Embryonic facial prominence (tissue), 1 donor: Measurements from ENCODE around the gene C2orf80.
"Not testable (repeated sequence)": the region's sequence is repeated elsewhere in the genome, so short reads cannot be mapped to it uniquely, and the experiment has no call there.

Source experiments
- DNase-seq: peaks from one replicate; pipeline ENCODE4 v3.0.0-alpha.2; 2016; ENCODE audit errors: extremely low spot score

The C2orf80 gene

GRCh38 chr2:208189810-208190503 is at the start of gene C2orf80:
Gene C2orf80, minus strand, starts transcription at chr2:208190030. Its CDS starts 3,044 bp downstream, at chr2:208186986.
- no peak for DNase-seq

- DNase-seq: no peak
Observed at GRCh38 chr2:208235860-208236259, 46.0 kb upstream of the C2orf80 start.

GRCh38 chr2:208234786-208235185 is 45.0 kb upstream of the C2orf80 start:
- no peak for DNase-seq

GRCh38 chr2:208228476-208228875 is 38.6 kb upstream of the C2orf80 start:
- DNase-seq: no peak

- no peak for DNase-seq
Observed at GRCh38 chr2:208227581-208228232, 37.9 kb upstream of the C2orf80 start.

GRCh38 chr2:208224802-208225201 is 35.0 kb upstream of the C2orf80 start:
- no peak for DNase-seq

- DNase-seq: no peak
Observed at GRCh38 chr2:208222351-208222750, 32.5 kb upstream of the C2orf80 start.

- not testable (repeated sequence) for DNase-seq
Observed at GRCh38 chr2:208221873-208222272, 32.0 kb upstream of the C2orf80 start.

DNA sequence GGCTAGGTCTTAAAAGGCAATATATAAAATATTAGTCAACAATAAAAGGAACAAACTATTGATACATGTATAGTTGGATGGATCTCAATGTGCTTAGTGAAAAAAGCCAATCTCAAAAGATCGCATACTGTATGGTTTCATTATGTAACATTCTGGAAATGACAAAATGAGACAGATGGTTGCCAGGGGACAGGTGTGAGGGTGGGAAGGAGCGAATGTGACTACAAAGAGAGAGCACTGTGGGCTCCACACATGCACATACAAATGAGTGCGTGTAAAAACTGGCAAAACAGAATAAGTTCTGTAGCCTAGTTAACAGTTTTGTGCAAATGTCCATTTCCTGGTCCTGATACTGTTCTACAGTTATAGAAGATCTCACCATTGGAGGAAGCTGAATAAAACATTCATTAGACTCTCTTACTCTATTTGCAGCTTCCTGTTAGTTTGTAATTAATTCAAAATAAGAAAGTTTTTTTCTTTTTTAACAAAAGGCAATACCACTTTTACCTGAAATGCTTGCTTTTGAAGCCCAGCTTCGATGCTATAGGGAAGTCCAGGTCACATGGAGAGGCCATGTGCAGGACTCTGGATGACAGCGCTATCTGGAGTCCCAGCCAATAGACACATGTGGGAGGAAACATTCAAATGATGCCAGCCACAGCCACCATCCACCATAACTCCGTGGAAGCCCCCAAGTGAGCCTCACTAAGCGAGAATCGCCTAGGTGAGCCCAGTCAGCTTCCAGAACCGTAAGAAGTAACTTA is 21.0 kb upstream of the C2orf80 start:
- DNase-seq: no peak

DNA sequence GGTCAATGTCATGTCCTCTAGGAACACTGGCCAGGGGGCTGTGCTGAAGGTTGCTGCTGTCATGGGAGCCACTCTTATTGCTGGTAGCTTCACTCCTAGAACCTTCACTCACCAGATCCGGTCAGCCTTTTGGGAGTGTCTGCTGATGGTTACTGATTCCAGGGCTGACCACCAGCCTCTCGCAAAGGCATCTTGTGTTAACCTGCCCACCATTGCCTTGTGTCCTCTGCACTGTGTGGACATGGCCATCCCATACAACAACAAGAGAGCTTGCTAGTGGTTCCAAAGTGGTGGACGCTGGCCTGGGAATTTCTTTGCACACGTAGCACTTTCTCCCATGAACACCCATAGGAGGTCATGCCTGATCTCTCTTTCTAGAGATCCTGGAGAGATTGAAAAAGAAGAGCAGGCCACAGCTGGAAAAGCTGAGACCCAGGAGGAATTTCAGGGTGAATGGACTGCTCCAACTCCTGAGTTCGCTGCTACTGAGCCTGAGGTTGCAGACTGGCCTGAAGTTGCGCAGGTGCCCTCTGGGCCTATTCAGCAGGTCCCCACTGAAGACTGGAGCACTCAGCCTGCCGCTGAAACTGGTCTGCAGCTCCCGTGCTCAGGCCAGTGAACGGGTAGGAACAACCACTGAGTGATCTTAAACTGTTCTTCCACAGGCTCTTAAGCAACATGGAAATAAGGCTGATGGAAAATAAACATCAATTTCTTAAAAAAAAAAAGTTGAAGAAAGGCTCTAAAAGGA is 18.7 kb upstream of the C2orf80 start:
- DNase-seq: no peak

- no peak for DNase-seq
Observed at GRCh38 chr2:208207769-208208168, 17.9 kb upstream of the C2orf80 start.

- DNase-seq: no peak
Observed at GRCh38 chr2:208204166-208204565, 14.3 kb upstream of the C2orf80 start.

- DNase-seq: no peak
Observed at GRCh38 chr2:208195531-208195930, 5.7 kb upstream of the C2orf80 start.

GRCh38 chr2:208192611-208193236 is 2.9 kb upstream of the C2orf80 start:
- no peak for DNase-seq

- peak; percentile 26 for DNase-seq
Observed at GRCh38 chr2:208189069-208189809, 591 bp downstream of the C2orf80 start.

- no peak for DNase-seq
Observed at GRCh38 chr2:208186893-208187292, 2.9 kb downstream of the C2orf80 start.

- DNase-seq: no peak
Observed at GRCh38 chr2:208186465-208186864, 3.4 kb downstream of the C2orf80 start.

GRCh38 chr2:208183972-208184705 is 5.7 kb downstream of the C2orf80 start:
- no peak for DNase-seq

- DNase-seq: no peak
Observed at GRCh38 chr2:208183526-208183925, 6.3 kb downstream of the C2orf80 start.

DNA sequence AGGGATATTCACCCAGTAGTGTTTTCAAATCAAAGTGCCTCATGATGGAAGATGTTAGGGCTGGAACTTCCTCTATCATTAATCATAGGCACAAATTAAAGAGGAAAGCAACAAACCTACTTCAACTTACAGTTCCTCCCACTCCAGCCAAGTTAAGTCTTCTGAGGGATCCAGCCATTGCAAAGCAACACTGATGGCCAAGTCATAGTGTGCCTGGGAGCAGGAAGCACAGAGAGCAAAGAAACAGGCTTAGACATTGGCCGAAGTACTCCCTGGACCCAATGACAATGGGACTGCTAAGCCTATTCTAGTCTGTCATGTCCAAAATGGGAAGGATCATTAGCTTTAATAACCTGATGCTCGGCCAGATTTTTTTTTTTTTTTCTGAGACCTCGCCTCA is 7.0 kb downstream of the C2orf80 start:
- no peak for DNase-seq
